Activated T-helper 2 cell treated with anti-CD3 and anti-CD28 coated beads, Interferon-gamma antibody, Interleukin-2, Interleukin-4, amounts not matched to agents 10 μg/mL and 5 μg/mL and 100 μg/mL, durations not matched to agents 14 hours and 24 hours and 36 hours (primary cell): ENCODE measurements around the gene KIF9. TPM values are rescaled to one million over a fixed set of nuclear protein-coding genes. Genes with fewer than 3 reads are reported as not detected.

Experiments
- DNase-seq: peaks from one replicate; pipeline ENCODE4 v3.0.0; 2021; ENCODE audit warnings: low spot score
- H3K27ac Mint-ChIP-seq: one replicate; pipeline ENCODE4 v1.8.0; 2021; ENCODE audit warnings: mixed read lengths
- H3K27me3 Mint-ChIP-seq: one replicate; pipeline ENCODE4 v1.8.0; 2021; ENCODE audit warnings: low read depth, mixed read lengths
- H3K36me3 Mint-ChIP-seq: one replicate; pipeline ENCODE4 v1.8.0; 2021; ENCODE audit warnings: low read depth, mixed read lengths
- H3K4me1 Mint-ChIP-seq: one replicate; pipeline ENCODE4 v1.8.0; 2021; ENCODE audit warnings: low read depth, mixed read lengths
- H3K4me3 Mint-ChIP-seq: one replicate; pipeline ENCODE4 v1.8.0; 2021; ENCODE audit warnings: low read depth, mild to moderate bottlenecking, moderate library complexity, mixed read lengths
- H3K9me3 Mint-ChIP-seq: one replicate; pipeline ENCODE4 v1.8.0; 2021; ENCODE audit warnings: mixed read lengths
- intact Hi-C: fragments of 100-400 bp; cut with micrococcal nuclease; formaldehyde crosslinking; loops from one replicate; pipeline ENCODE4 v1.15.1; 2023
- total RNA-seq: library from RNA; stranded (reverse); gene quantifications from 2 replicates; pipeline ENCODE4 v1.2.3, GENCODE V29; 2022

Gene KIF9
- total RNA-seq, 1 donor from 2014 or later: 3.5 TPM

- intact Hi-C loops: no loop called here
- H3K27me3 Mint-ChIP-seq: no peaks in the 10 kb centered on the region
- no peak overlapping the region for H3K4me3 Mint-ChIP-seq
- peaks cover 43% of the 10 kb centered on the region for H3K36me3 Mint-ChIP-seq
- H3K27ac Mint-ChIP-seq: no peak overlapping the region
- H3K9me3 Mint-ChIP-seq: no peaks in the 10 kb centered on the region
- peaks cover 9% of the 10 kb centered on the region for H3K4me1 Mint-ChIP-seq
- DNase-seq: no peak
Measured at GRCh38 chr3:47288966-47289910, 6.6 kb upstream of the KIF9 start.

GRCh38 chr3:47283591-47284364 is 1.2 kb upstream of the KIF9 start:
- H3K9me3 Mint-ChIP-seq: no peaks in the 10 kb centered on the region
- H3K4me3 Mint-ChIP-seq: peak overlapping the region; percentile 98
- H3K27ac Mint-ChIP-seq: peak overlapping the region; percentile 100
- H3K36me3 Mint-ChIP-seq: peaks cover 26% of the 10 kb centered on the region
- no peak for DNase-seq
- intact Hi-C loops: loop anchor here (2.0 to 5.0 kb wide), 3 partner anchors 97 to 229 kb away; partner anchors contain the start of genes ELP6, PTPN23 and SETD2
- no peaks in the 10 kb centered on the region for H3K27me3 Mint-ChIP-seq
- peaks cover 17% of the 10 kb centered on the region for H3K4me1 Mint-ChIP-seq

GRCh38 chr3:47283193-47283537 is 566 bp upstream of the KIF9 start:
- Mint-ChIP-seq H3K27me3 (no peaks in the 10 kb centered on the region), H3K9me3 (no peaks in the 10 kb centered on the region), H3K27ac (peak overlapping the region; percentile 100), H3K4me3 (peak overlapping the region; percentile 98), H3K4me1 (peaks cover 17% of the 10 kb centered on the region), H3K36me3 (peaks cover 20% of the 10 kb centered on the region)
- intact Hi-C loops: loop anchor here (2.0 to 5.0 kb wide), 3 partner anchors 98 to 229 kb away; partner anchors contain the start of genes ELP6, PTPN23 and SETD2
- DNase-seq: no peak

GRCh38 chr3:47280519-47280918 is 2.1 kb downstream of the KIF9 start:
- no peak for DNase-seq
- Mint-ChIP-seq H3K4me1 (peaks cover 17% of the 10 kb centered on the region), H3K27ac (no peak overlapping the region), H3K36me3 (peaks cover 14% of the 10 kb centered on the region), H3K9me3 (no peaks in the 10 kb centered on the region), H3K4me3 (no peak overlapping the region), H3K27me3 (no peaks in the 10 kb centered on the region)
- intact Hi-C loops: loop anchor here (5.0 kb wide), 2 partner anchors 118 to 232 kb away; partner anchors contain the start of genes ELP6 and SETD2

- Mint-ChIP-seq H3K9me3 (no peaks in the 10 kb centered on the region), H3K4me1 (peaks cover 2% of the 10 kb centered on the region), H3K36me3 (no peaks in the 10 kb centered on the region), H3K27me3 (no peaks in the 10 kb centered on the region), H3K4me3 (no peak overlapping the region), H3K27ac (no peak overlapping the region)
- intact Hi-C loops: no loop called here
- no peak for DNase-seq
Measured at GRCh38 chr3:47276558-47276957, 6.0 kb downstream of the KIF9 start.

GRCh38 chr3:47274652-47275051 is 7.9 kb downstream of the KIF9 start:
- no peaks in the 10 kb centered on the region for H3K27me3 Mint-ChIP-seq
- H3K36me3 Mint-ChIP-seq: no peaks in the 10 kb centered on the region
- H3K9me3 Mint-ChIP-seq: no peaks in the 10 kb centered on the region
- no peaks in the 10 kb centered on the region for H3K4me1 Mint-ChIP-seq
- H3K27ac Mint-ChIP-seq: no peak overlapping the region
- intact Hi-C loops: no loop called here
- DNase-seq: no peak
- H3K4me3 Mint-ChIP-seq: no peak overlapping the region

- no peak overlapping the region for H3K27ac Mint-ChIP-seq
- no peak for DNase-seq
- no peaks in the 10 kb centered on the region for H3K4me1 Mint-ChIP-seq
- intact Hi-C loops: no loop called here
- no peaks in the 10 kb centered on the region for H3K36me3 Mint-ChIP-seq
- no peak overlapping the region for H3K4me3 Mint-ChIP-seq
- H3K27me3 Mint-ChIP-seq: no peaks in the 10 kb centered on the region
- no peaks in the 10 kb centered on the region for H3K9me3 Mint-ChIP-seq
Measured at GRCh38 chr3:47273564-47273963, 9.0 kb downstream of the KIF9 start.

- H3K36me3 Mint-ChIP-seq: no peaks in the 10 kb centered on the region
- H3K4me3 Mint-ChIP-seq: no peak overlapping the region
- no peaks in the 10 kb centered on the region for H3K9me3 Mint-ChIP-seq
- no peak overlapping the region for H3K27ac Mint-ChIP-seq
- peaks cover 5% of the 10 kb centered on the region for H3K4me1 Mint-ChIP-seq
- intact Hi-C loops: no loop called here
- DNase-seq: no peak
- H3K27me3 Mint-ChIP-seq: no peaks in the 10 kb centered on the region
Measured at GRCh38 chr3:47270526-47270925, 12.1 kb downstream of the KIF9 start.

GRCh38 chr3:47267490-47267824 is 15.1 kb downstream of the KIF9 start:
- no peaks in the 10 kb centered on the region for H3K27me3 Mint-ChIP-seq
- DNase-seq: no peak
- no peaks in the 10 kb centered on the region for H3K9me3 Mint-ChIP-seq
- H3K36me3 Mint-ChIP-seq: no peaks in the 10 kb centered on the region
- intact Hi-C loops: no loop called here
- H3K27ac Mint-ChIP-seq: no peak overlapping the region
- no peak overlapping the region for H3K4me3 Mint-ChIP-seq
- peaks cover 5% of the 10 kb centered on the region for H3K4me1 Mint-ChIP-seq

- no peaks in the 10 kb centered on the region for H3K9me3 Mint-ChIP-seq
- H3K27me3 Mint-ChIP-seq: no peaks in the 10 kb centered on the region
- DNase-seq: no peak
- no peak overlapping the region for H3K27ac Mint-ChIP-seq
- H3K4me3 Mint-ChIP-seq: no peak overlapping the region
- H3K36me3 Mint-ChIP-seq: no peaks in the 10 kb centered on the region
- intact Hi-C loops: no loop called here
- peaks cover 5% of the 10 kb centered on the region for H3K4me1 Mint-ChIP-seq
Measured at GRCh38 chr3:47266709-47267489, 15.7 kb downstream of the KIF9 start.

GRCh38 chr3:47265725-47266428 is 16.7 kb downstream of the KIF9 start:
- H3K27me3 Mint-ChIP-seq: no peaks in the 10 kb centered on the region
- no peaks in the 10 kb centered on the region for H3K36me3 Mint-ChIP-seq
- DNase-seq: no peak
- intact Hi-C loops: no loop called here
- H3K4me1 Mint-ChIP-seq: peaks cover 5% of the 10 kb centered on the region
- no peaks in the 10 kb centered on the region for H3K9me3 Mint-ChIP-seq
- H3K27ac Mint-ChIP-seq: no peak overlapping the region
- H3K4me3 Mint-ChIP-seq: no peak overlapping the region

- Mint-ChIP-seq H3K27me3 (no peaks in the 10 kb centered on the region), H3K4me3 (no peak overlapping the region), H3K4me1 (peaks cover 5% of the 10 kb centered on the region), H3K36me3 (no peaks in the 10 kb centered on the region), H3K9me3 (no peaks in the 10 kb centered on the region), H3K27ac (no peak overlapping the region)
- intact Hi-C loops: no loop called here
- DNase-seq: no peak
Measured at GRCh38 chr3:47265008-47265407, 17.6 kb downstream of the KIF9 start.
